ENCODE results near the gene XRCC6. TPM values are rescaled to one million over a fixed set of nuclear protein-coding genes. Genes with fewer than 3 reads are reported as not detected.
"Not testable (repeated sequence)": the region's sequence is repeated elsewhere in the genome, so short reads cannot be mapped to it uniquely, and the experiment has no call there.

Gene XRCC6
- total RNA-seq, 1 donor from 2014 or later: 297 TPM

- ATAC-seq (ENCODE audit: low read depth) (peak; percentile 29), DNase-seq (no peak)
- H3K4me3 Mint-ChIP-seq: peak overlapping the region; percentile 94
- peak overlapping the region; percentile 95 for H3K27ac Mint-ChIP-seq
- ChIA-PET CTCF (interaction anchor here (1.7 kb wide), 1 partner anchor 15 kb away, joined by 4 read pairs; no protein-coding TSS in a partner anchor), POLR2A (interaction anchor here (0.6 to 2.6 kb wide), 2 partner anchors 15 to 244 kb away, joined by 3 to 12 read pairs; no protein-coding TSS in a partner anchor)
- H3K4me1 Mint-ChIP-seq: peaks cover 17% of the 10 kb centered on the region
- intact Hi-C loops (cut with micrococcal nuclease): no loop called here
- no peak for TF ChIP-seq CTCF (IDR thresholded peaks at IDR 0.05)
- H3K36me3 Mint-ChIP-seq (ENCODE audit: low read depth): peaks cover 49% of the 10 kb centered on the region
- H3K27me3 Mint-ChIP-seq: no peaks in the 10 kb centered on the region
- no peaks in the 10 kb centered on the region for H3K9me3 Mint-ChIP-seq
Observed at GRCh38 chr22:41681616-41682015, 60.5 kb downstream of the XRCC6 start.

- Mint-ChIP-seq H3K36me3 (ENCODE audit: low read depth) (peaks cover 45% of the 10 kb centered on the region), H3K27me3 (no peaks in the 10 kb centered on the region), H3K27ac (peak overlapping the region; percentile 95), H3K4me3 (peak overlapping the region; percentile 94), H3K4me1 (peaks cover 21% of the 10 kb centered on the region), H3K9me3 (no peaks in the 10 kb centered on the region)
- ATAC-seq (ENCODE audit: low read depth) (peak; percentile 87), DNase-seq (peak; percentile 87)
- intact Hi-C loops (cut with micrococcal nuclease): no loop called here
- ChIA-PET POLR2A (interaction anchor here (0.6 to 2.6 kb wide), 2 partner anchors 15 to 243 kb away, joined by 3 to 12 read pairs; no protein-coding TSS in a partner anchor), CTCF (interaction anchor here (1.7 kb wide), 1 partner anchor 15 kb away, joined by 4 read pairs; no protein-coding TSS in a partner anchor)
- TF ChIP-seq CTCF (IDR thresholded peaks at IDR 0.05): no peak
Observed at GRCh38 chr22:41682033-41682807, 61.1 kb downstream of the XRCC6 start.

GRCh38 chr22:41683052-41683451, 62.0 kb downstream of the XRCC6 start:
- no peak for DNase-seq
- no peak for TF ChIP-seq CTCF (IDR thresholded peaks at IDR 0.05)
- ChIA-PET POLR2A (no interaction called here), CTCF (no interaction called here)
- H3K4me1 Mint-ChIP-seq: peaks cover 29% of the 10 kb centered on the region
- H3K27me3 Mint-ChIP-seq: no peaks in the 10 kb centered on the region
- H3K9me3 Mint-ChIP-seq: no peaks in the 10 kb centered on the region
- intact Hi-C loops (cut with micrococcal nuclease): no loop called here
- H3K36me3 Mint-ChIP-seq (ENCODE audit: low read depth): peaks cover 42% of the 10 kb centered on the region
- H3K27ac Mint-ChIP-seq: peak overlapping the region; percentile 95
- ATAC-seq (ENCODE audit: low read depth): no peak
- peak overlapping the region; percentile 94 for H3K4me3 Mint-ChIP-seq

GRCh38 chr22:41683616-41684015, 62.5 kb downstream of the XRCC6 start:
- POLR2A ChIA-PET: no interaction called here
- Mint-ChIP-seq H3K9me3 (no peaks in the 10 kb centered on the region), H3K4me1 (peaks cover 31% of the 10 kb centered on the region), H3K27ac (peak overlapping the region; percentile 95), H3K27me3 (no peaks in the 10 kb centered on the region), H3K4me3 (peak overlapping the region; percentile 94), H3K36me3 (ENCODE audit: low read depth) (peaks cover 40% of the 10 kb centered on the region)
- no peak for DNase-seq
- no peak for ATAC-seq (ENCODE audit: low read depth)
- intact Hi-C loops (cut with micrococcal nuclease): no loop called here
- no peak for TF ChIP-seq CTCF (IDR thresholded peaks at IDR 0.05)
- CTCF ChIA-PET: no interaction called here

- ChIA-PET CTCF (no interaction called here), POLR2A (no interaction called here)
- H3K9me3 Mint-ChIP-seq: no peaks in the 10 kb centered on the region
- no peak for TF ChIP-seq CTCF (IDR thresholded peaks at IDR 0.05)
- H3K4me3 Mint-ChIP-seq: no peak overlapping the region
- intact Hi-C loops (cut with micrococcal nuclease): no loop called here
- H3K27me3 Mint-ChIP-seq: no peaks in the 10 kb centered on the region
- peaks cover 36% of the 10 kb centered on the region for H3K4me1 Mint-ChIP-seq
- H3K36me3 Mint-ChIP-seq (ENCODE audit: low read depth): peaks cover 39% of the 10 kb centered on the region
- DNase-seq: no peak
- ATAC-seq (ENCODE audit: low read depth): no peak
- peak overlapping the region; percentile 41 for H3K27ac Mint-ChIP-seq
Observed at GRCh38 chr22:41684194-41684593, 63.1 kb downstream of the XRCC6 start.

GRCh38 chr22:41686890-41687289, 65.8 kb downstream of the XRCC6 start:
- H3K27me3 Mint-ChIP-seq; DNase-seq; H3K9me3 Mint-ChIP-seq; ATAC-seq (ENCODE audit: low read depth): not testable (repeated sequence)
- Mint-ChIP-seq H3K4me1 (peaks cover 36% of the 10 kb centered on the region), H3K27ac (peak overlapping the region; percentile 96), H3K36me3 (ENCODE audit: low read depth) (peaks cover 19% of the 10 kb centered on the region), H3K4me3 (peak overlapping the region; percentile 97)
- ChIA-PET CTCF (interaction anchor here (2.4 to 3.6 kb wide), 2 partner anchors 11 to 21 kb away, joined by 8 to 27 read pairs; partner anchors contain the start of gene MEI1), POLR2A (interaction anchor here (0.6 to 2.9 kb wide), 3 partner anchors 16 to 1341 kb away, joined by 3 to 19 read pairs (median 3); no protein-coding TSS in a partner anchor)
- intact Hi-C loops (cut with micrococcal nuclease): loop anchor here (5.0 kb wide), 1 partner anchor 385 kb away; the partner anchor contains the start of genes NAGA and PHETA2

Data from activated B cell treated with CpG ODN at 0.5 μM for 24 hours (primary cell).